GM12801 (cell line): ENCODE results near the gene FOXF1.

ENCODE experiments used
- TF ChIP-seq, protein P1 (sequence below): IDR thresholded peaks from one replicate; pipeline ENCODE4 v1.5.1; 2011; ENCODE audit warnings: control low read depth; ENCODE audit not compliant: insufficient read length; ENCODE audit errors: extremely low read depth

FOXF1 gene

GRCh38 chr16:86498155-86498670, 12.1 kb upstream of the FOXF1 start:
- TF ChIP-seq, protein P1, sequence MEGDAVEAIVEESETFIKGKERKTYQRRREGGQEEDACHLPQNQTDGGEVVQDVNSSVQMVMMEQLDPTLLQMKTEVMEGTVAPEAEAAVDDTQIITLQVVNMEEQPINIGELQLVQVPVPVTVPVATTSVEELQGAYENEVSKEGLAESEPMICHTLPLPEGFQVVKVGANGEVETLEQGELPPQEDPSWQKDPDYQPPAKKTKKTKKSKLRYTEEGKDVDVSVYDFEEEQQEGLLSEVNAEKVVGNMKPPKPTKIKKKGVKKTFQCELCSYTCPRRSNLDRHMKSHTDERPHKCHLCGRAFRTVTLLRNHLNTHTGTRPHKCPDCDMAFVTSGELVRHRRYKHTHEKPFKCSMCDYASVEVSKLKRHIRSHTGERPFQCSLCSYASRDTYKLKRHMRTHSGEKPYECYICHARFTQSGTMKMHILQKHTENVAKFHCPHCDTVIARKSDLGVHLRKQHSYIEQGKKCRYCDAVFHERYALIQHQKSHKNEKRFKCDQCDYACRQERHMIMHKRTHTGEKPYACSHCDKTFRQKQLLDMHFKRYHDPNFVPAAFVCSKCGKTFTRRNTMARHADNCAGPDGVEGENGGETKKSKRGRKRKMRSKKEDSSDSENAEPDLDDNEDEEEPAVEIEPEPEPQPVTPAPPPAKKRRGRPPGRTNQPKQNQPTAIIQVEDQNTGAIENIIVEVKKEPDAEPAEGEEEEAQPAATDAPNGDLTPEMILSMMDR = no peak

- TF ChIP-seq, protein P1 = no peak
Observed at GRCh38 chr16:86498671-86499439, 11.5 kb upstream of the FOXF1 start.

DNA sequence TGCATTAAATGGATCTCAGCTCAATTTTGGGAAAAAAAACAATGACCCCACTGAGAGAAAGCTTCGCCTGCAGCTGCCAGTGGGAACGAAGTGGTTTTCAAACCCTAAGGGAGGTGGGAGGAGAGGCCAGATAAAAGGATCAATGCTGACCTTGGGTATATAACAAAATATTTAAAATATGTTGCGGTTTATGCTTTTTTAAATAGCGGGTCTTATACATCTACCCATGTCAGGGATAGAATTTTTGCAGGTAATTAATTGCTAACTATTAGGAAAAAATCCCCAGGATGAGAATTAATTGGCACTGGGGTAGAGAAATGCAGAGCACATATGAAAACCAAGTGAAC, 10.9 kb upstream of the FOXF1 start:
- TF ChIP-seq, protein P1 = no peak

- TF ChIP-seq, protein P1 = no peak
Observed at GRCh38 chr16:86499889-86500707, 10.2 kb upstream of the FOXF1 start.

DNA sequence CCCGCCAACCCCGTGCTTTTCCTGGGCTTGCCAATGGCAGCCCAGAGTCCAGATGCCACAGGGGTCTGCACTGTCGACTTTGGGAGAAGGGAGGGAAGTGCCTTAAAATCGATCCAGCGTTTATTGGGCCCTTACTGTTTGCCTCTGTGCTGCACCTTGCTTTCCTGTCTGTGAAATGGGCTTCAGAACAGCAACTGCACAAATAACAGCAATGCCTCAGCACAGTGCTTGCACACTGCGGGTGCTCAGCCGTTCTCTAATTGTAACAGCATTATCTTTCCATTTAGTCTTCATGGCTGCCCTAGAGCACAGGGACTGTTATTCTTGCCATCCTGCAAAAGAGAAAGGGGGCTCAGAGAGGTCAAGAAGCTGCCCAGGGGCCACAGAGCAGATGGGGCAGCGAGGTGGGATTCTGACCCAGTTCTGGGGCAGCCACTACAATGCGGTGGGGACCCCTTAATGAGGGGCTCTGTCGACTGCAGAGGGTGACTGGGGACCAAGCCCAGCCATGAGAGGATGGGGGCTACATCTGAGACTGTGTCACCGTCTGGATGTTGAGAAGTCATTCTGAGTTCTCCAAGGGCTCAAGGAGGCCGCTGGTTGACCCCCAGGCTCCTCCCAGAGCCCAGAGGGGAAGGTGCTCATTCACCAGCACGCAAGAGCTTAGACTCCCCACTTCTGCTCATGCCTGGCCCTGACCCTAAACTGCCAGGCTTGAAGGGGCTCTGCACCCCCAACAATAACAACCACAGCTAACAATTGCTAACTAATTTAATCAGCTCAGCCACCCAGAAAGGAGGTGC, 9.4 kb upstream of the FOXF1 start:
- TF ChIP-seq, protein P1 = no peak

DNA sequence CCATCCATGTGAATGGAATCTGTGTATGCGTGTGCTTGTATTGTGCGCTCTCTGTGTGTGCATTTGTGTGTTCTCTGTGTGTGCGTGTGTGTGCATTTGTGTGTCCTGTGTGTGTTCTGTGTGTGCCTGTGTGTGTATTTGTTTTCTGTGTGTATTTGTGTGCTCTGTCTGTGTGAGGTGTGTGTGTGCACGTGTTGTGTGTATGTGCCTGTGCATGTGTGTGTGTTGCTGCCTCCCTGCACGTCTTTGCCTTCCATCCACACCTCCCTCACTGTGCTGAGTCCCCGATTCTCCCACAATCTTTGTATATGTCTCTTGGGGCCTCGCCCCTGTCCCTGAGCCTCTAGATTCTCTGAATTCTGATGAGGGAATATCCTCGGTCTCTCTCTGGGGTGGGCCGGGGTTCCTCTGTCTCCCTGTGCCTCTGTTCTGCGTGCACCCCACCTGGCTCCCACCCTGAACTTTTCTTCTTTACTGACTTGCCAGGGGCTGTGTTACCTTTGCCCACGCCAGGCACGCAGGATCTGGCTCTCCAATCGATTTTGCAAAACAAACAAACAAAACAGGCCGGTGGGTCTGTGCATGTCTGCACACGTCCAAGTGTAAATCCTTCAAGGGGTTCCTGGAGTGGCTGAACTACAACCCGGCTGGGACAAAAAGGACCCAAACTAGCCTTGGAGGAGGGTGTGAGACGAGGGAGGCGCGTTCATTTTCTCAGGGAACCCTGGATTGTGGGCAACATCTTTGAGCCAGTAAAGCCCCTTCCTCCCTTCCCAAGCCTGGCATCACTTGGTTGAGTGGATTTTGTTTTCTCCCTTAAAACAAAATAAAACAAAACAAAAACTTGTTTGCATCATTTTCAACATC, 8.1 kb upstream of the FOXF1 start:
- TF ChIP-seq, protein P1 = no peak
